ENCODE measurements around the gene HADHB.

Gene HADHB

DNA sequence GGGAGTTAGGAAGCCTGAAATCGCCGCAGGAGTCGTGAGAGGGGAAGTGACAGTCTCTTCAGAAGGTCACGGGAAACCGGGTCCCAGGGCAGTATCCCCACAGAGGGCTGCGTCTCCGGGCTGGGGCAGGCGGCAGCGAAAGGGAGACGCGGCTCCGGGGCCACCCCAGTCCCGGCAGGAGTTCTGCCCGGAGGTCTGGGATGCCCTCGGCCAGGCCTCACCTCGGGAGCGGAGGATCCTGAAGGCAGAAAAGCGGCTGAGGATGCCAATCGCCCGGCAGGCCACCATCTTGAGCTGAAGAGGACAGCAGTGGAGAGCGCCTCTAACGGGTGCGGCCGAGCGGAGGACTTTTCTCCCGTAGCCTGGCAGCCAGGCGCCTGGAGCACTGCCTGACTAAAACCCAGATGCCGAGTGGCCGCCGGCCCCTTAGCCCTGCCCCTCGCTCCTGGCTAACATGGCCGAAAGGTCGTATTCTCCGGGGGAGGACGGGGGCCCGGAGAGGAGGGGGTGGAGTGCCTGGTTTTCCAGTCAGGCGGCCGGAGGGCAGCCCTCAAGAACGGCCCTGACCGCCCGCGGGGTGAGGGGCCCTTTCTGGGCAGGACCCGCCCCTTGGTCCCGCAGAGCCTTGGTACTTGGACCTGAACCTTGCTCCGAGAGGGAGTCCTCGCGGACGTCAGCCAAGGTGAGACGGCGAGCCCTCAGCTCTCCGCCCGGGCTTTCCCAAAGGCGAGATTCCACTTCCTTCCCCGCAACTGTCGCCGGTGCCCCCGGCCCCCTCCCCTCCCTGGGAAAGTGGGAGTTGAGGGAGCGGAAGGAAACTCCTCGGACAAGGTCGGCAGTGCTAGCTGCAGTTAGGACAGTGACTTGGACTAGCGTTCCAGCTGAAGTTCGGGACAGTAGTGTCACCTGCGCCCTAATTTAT is at the start of gene HADHB, which contains the start of gene HADHA:
HADHB (plus strand) TSS at position 631 of the 922 bp plus-strand sequence. CDS start 9,316 bp downstream, outside the sequence.
HADHA (minus strand) TSS at position 324 of the 922 bp plus-strand sequence; CDS start at position 288, 36 bp downstream.
- peak; percentile 92 for DNase-seq (ENCODE audit: low spot score)

DNA sequence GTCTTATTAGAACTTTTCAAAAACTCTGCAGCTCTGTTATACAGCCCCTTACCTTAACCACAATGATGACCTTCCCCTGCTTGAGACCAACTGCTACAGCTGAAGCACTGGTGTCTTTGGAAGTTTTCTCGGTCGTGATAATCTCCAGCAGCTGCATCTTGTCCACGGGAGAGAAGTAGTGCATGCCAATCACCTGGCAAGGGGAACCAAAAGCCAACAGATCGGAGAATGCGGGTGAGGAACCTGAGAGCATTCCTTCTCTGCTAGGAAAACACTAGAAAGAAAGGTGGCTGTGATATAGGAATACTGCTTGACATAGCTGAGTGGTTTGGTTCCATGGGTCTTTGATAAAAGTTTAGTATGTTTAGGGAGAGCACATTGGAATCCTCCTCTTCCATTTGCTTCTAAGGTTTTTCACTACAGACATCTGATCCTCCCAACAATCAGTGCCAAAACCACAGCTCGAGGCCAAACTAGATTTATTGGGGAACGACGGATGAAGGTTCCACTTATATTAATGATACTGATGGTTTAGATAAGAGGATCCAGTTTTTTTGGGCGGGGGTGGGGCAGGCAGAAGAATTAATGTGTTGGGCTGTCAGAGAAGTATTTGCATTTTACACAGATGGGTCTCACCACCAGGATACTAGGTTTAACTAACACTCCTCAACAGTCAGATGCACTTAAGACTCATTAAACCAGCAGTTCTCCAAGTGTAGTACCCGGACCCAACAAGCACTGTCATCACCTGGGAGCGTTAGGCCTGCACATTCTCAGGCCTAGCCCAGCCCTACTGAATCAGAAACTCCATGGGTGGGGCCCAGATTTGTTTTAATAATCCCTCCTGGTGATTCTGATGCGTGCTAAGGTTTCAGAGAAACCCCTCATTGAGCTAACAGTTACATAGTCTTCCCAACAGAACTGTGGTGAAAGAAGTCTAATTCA is 49.4 kb upstream of the HADHB start:
- no peak for DNase-seq (ENCODE audit: low spot score)

DNA sequence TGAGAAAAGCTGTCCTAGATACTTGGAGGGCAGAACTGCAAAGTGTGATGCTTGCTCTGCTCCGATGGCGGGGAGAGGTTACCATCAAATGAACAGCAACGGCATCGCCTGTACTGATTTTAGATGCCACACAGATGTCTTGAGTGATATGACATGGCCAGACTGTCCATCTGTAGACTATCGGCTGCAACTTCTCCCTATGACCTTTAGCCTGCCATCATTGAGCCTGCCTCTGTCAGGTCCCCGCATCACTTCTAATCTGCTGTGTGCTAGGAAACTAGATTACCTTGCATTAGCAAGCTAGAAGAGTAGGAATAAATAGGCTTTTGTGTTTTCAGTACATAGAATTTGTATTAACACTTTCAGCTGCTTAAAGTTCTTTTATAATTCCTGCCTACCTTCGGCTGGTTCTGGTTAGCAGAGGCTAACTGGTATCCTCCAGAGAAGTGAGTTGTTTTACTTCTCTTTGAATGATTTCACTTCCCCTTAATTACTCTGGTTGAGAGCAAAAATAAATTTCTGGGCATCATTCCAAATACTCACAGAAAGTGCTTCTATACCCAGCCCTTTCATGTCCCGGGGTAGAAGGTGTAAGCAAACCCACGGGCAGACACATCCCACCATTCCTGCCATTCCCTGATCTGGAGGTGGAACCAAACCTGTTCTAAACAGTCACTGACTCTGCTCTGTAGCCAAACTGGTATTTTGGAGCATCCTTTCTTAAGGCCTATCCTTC is 47.9 kb upstream of the HADHB start:
- no peak for DNase-seq (ENCODE audit: low spot score)

DNA sequence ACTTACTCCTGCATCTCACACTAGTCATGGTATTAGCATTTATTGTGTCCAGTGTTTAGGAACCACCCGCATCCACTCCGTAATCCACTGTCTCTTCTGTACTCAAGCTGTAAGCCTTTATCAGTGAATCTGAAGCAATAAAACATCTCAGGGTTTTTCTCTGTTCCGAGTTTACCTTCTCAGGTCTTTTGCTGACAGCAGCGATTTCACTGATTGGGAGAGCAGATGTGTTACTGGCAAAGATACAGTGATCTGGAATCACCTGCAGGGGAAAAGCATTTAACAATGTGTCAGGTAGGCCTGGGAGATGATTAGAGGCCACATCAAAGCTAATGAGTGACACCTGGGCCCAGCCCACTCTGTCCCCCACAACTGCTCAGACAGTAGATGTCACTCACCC is 47.2 kb upstream of the HADHB start:
- no peak for DNase-seq (ENCODE audit: low spot score)

DNA sequence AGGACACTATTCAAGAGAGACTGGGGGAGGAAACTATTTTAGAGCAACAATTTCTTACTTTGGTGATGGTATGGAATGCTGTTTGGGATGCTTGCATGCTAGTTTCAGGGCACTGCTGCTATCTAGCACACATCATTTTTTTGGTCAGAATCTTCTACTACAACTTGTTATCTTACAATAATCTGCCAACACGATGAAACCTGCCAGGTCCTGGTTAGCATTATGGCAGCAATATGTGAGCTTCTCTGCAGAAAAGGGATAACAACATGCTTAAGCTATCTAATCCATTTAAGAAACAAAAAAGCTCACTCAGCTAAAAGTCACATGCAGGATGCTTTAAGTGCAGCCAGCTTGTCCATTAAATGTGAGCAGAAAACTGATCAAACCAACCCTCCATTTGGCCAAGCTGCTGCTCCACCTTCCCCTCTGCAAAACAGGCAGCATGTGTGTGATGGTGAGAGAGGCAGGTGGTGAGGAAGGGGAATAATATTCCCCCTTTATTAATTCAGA is 41.7 kb upstream of the HADHB start:
- DNase-seq (ENCODE audit: low spot score) = no peak

DNA sequence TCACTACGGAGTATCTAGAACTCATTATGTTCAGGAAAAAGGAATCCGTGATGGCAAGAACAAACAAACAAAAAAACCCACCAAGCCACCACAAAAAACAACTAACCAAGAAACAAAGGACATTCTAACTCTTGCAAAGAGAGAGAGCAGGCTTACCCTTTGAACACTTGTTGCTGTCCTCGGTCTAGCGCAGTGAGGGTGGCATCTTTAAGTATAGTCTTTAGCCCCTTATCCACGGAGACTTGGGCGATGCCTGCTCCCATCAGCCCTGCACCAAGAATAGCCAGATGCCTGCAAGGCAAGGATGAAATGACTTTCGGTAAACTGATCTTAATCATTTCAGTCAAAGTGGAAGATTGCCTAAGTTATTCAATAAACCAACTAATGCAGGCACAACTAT is 40.8 kb upstream of the HADHB start:
- no peak for DNase-seq (ENCODE audit: low spot score)

DNA sequence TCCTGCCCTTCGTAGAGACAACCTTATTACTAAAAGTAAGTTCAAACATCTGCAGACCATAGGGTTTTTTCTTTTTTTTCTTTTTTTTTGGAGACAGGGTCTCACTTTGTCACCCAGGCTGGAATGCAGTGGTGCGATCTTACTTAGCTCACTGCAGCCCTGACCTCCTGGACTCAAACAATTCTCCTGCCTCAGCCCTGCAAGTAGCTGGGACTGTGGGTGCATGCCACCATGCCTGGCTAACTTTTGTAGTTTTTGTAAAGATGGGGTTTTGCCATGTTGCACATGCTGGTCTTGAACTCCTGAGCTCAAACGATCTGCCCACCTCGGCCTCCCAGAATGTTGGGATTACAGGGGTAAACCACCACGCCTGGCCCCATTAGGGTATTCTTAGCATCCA is 32.7 kb upstream of the HADHB start:
- DNase-seq (ENCODE audit: low spot score) = no peak

DNA sequence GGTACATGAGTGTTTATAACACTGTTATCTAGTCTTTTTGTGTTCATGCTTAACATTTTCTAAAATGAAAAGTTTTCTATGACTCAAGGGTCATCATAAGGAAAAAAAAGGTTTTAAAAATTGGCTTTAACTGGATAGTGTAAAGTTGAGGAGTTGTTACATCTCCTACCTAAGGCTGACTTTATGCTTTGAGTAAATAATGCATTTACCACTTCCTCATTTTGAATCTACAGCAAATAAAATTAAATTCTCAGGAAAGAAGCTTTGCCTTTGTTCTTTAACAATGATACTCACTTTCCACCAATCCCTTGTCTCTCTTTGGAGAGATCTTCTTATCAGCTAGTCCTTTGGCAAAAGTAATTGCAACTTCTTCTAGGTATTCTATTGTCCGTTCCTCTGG is 30.0 kb upstream of the HADHB start:
- DNase-seq (ENCODE audit: low spot score) = no peak

DNA sequence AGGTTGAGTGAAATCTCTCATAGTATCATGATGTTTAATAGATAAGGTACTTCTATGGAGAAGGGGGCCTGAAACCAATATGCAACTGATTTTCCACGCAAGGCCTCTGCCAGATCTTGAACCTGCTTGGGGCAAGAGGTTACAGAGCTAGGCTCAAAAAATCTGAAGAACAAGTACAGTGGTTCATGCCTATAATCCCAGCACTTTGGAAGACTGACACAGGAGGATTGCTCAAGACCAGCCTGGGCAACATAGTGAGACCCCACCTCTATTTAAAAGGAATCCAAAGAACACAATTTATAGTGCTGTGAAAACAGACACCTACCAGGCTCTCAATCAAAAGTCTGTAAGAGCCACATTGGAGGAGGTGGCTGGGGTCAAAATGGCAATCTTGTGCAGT is 28.9 kb upstream of the HADHB start:
- no peak for DNase-seq (ENCODE audit: low spot score)

DNA sequence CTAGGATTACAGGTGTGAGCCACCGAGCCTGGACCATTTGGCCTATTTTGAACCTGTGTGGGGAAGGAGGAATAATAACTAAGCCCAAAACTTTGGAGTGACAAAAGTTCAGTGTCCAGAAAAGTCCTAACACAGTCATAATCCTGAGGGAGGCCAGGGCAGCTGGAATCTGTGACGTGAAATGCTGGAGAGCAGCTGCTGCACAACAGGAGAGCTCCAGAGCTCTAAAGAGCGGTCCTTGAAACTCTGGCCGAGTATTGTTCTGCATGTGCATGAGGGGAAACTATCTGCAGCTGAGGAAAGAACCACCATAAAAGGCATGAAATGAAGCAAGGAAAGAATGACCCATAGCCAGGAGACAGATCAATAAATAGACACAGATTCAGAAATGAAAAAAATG is 28.2 kb upstream of the HADHB start:
- DNase-seq (ENCODE audit: low spot score) = no peak

DNA sequence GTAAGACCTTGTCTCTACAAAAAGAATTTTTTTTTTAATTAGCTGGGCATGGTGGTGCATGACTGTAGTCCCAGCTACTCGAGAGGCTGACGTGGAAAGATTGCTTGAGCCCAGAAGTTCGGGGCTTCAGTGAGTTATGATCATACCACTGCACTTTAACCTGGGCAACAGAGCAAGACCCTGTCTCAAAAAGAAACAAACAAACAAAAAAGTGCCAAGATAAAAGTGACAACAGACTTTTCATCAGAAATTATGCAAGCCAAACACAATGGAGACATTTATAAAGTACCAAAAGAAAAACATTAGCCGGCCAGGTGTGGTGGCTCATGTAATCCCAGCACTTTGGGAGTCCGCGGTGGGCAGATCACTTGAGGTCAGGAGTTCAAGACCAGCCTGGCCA is 27.0 kb upstream of the HADHB start:
- DNase-seq (ENCODE audit: low spot score) = no peak

DNA sequence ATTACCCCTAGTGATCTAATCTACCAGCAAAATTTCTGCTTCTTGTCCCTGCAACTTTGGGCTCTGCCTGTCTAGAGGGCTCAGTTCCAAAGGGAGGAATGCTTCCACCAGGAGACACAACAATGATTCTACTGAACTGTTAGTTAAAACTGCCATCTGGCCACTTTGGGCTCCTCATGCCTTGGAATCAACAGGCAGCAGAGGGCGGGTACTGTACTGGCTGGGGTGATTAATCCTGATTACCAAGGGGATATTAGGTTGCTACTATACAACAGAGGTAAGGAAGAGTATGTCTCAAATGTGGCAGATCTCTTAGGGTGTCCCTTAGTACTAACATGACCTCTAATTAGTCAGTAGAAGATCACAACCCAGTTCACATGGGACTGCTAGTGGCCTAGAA is 21.7 kb upstream of the HADHB start:
- no peak for DNase-seq (ENCODE audit: low spot score)

DNA sequence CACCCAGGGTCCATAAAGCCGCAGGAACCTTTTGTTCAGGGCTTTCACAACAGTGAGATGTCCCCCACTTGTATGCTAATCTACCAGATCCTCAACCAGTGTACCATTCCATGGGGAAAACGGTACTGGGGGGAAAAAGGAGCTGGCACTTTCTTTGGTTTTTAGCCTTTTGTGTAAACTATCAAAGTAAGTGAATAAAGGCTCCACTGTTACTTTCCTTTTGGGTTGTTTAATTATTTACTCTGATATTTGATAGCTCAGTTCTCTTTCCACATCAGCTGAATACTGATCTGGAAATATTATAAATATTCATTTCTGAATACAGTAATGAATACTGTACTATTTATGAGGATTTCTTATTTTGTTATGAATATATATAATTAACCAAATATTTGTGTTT is 20.6 kb upstream of the HADHB start:
- no peak for DNase-seq (ENCODE audit: low spot score)

DNA sequence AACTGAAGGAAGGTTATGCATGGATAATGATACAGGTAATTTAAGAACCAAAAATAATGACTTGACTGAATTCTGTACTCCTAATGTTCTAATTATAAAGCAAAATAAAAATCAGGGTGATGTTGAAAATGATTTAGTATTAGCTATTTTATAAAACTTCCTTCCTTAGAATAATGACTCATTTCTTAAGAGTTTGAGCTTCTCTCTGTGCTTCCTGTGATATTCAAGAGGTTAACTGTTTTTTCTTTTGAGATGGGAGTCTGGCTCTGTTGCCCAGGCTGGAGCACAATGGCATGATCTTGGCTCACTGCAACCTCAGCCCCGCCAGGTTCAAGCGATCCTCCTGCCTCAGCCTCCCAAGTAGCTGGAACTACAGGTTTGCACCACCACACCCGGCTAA is 15.1 kb upstream of the HADHB start:
- no peak for DNase-seq (ENCODE audit: low spot score)

DNA sequence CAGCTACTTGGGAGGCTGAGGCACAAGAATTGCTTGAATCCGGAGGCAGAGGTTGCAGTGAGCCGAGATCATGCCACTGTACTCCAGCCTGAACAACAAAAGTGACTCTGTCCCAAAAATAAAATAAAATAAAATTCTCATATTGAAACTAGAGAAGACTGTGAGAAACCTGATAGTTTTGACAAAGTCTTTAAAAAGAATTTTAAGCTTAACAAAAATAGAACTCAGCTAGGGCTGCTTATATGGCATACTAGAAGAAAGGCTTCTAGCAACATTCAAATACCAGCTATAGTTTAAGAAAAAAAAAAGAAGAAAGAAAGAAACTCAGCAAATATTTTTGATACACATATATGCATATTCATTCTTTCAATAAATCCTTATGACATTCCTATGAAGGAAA is 13.9 kb upstream of the HADHB start:
- no peak for DNase-seq (ENCODE audit: low spot score)

DNA sequence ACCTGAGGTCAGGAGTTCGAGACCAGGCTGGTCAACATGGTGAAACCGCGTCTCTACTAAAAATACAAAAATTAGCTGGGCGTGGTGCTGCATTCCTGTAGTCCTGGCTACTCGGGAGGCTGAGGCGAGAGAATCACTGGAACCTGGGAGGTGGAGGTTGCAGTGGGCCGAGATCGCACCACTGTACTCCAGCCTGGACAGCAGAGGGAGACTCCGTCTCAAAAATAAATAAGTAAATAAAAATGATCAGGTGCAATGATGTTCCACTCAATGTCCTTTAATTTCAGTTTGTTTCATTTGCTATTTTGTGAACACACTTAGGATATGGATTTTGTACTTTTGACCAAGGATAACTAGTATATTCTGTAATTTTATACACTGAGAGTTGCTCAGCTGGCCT is 9.7 kb upstream of the HADHB start:
- peak; percentile 67 for DNase-seq (ENCODE audit: low spot score)

DNA sequence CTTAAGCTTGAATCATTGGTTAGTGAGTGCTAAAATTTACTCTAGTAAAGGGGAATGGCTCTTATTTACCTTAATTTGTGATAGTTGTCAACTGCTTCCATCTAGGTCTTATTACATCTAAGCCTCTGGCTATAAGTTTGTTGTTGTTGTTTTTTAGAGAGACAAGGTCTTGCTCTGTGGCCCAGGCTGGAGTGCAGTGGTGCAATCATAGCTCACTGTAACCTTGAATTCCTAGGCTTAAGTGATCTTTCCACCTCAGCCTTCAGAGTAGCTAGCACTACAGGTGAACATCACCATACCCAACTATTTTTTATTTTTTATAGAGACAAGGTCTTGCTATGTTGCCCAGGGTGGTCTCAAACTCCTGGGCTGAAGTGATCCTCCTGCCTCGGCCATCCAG is 6.9 kb upstream of the HADHB start:
- DNase-seq (ENCODE audit: low spot score) = no peak

DNA sequence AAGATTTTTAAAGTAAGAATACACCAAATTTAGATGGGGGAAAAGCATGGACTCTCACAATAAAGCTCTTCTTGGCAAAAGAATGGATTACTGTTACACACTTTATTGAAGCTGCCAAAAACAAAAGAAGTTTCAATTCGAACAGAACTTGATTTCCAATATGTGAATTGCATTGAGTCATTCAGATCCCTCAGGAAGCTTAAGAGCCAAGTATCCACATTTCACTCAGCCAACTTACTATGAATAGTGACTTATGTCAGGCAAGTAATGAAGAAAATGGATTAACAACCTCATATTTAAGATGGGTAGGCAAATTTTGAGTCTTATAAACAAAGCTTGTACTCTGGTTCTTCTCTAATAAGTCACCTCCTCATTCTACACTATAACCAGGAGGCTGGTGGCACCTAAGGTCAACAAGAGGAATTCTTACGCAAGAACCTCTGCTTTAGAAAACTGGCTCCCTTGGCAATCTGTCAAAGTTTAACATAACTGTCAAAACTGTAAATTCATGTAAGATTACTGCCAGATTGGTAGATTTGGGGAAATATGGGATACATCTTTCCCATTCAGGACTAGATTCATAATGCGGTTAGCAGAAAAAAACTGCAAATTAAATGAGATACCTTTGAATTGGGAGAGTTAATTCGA is 6.3 kb upstream of the HADHB start:
- DNase-seq (ENCODE audit: low spot score) = no peak

DNA sequence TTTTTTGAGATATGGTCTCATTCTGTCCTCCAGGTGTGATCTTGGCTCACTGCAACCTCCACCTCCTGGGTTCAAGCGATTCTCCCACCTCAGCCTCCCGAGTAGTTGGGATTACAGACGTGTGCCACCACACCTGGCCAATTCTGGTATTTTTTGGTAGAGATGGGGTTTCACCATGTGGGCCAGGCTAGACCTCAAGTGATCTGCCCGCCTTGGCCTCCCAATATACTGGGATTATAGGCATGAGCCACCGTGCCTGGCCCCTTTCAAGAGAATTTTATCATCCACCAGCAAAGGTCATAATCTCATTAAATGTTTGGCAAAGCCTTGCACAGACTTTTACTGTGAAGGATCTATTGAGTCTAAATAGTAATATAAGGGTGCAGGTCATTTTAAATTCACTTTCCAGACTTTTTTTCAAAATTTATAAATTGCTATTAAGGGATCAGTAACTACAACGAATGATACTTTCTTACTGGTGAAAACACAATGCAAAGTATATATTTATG is 2.8 kb upstream of the HADHB start:
- no peak for DNase-seq (ENCODE audit: low spot score)

DNA sequence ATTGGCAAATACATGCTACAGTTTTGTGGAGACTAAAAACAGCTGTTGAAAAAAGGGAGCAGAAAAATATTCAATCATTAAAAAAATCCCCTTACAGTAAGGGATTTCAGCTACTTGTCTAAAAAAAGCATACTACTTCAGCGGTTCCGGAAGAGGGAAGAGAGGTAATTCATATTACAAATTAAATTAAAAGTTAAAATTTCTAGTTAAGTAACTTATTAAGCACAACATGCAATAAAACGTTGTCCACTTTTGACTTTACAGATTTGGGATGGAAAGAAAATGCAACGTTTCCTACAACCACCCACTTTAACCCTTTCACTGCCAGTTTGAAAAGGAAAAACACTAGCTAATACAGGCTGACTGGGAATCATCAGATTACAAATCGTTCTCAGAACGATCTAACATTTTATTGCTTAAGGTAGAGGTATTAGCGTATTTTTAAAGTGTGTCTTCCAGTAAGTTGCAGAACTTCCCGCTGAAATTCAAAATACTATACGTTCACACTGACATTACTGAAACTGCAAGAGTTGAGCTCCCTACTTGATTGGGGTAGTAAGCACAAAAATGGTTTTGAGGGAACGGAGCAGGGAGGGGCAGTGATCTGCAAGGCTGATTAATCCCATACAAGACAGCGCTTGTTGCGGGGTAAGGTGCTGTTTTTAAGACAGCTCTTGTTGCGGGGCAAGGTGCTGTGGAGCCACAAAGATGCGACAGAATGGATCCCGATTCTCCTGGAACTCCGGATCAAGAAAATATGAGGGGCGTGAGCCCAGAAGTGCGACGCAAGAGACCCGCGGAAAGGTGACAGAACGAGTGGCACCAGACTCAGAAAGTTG is 1.1 kb upstream of the HADHB start:
- DNase-seq (ENCODE audit: low spot score) = peak; percentile 69
